Cardiac muscle cell (in vitro differentiated cells and primary cell): ENCODE data around the gene PRDX5. TPM values are rescaled to one million over a fixed set of nuclear protein-coding genes. Genes with fewer than 3 reads are reported as not detected.

Experiments used
- DNase-seq, 2 donors: peaks; one replicate each; pipeline versions ENCODE4 v3.0.0 to v3.0.0-alpha.2; 2010 to 2017; ENCODE audit warnings: low read depth in 1 of 2, low spot score in 1 of 2
- H3K27ac ChIP-seq: fragments of 200-600 bp; sonication (generic); 2 replicates; pipeline ENCODE4 v1.5.1; 2016
- H3K27me3 ChIP-seq: fragments of 200-600 bp; sonication (generic); 2 replicates; pipeline ENCODE4 v1.6.0; 2016; ENCODE audit warnings: control low read depth
- H3K36me3 ChIP-seq: fragments of 200-600 bp; sonication (generic); 2 replicates; pipeline ENCODE4 v1.5.1; 2016; ENCODE audit warnings: control low read depth
- H3K4me1 ChIP-seq: fragments of 200-600 bp; sonication (generic); 2 replicates; pipeline ENCODE4 v1.8.1; 2017; ENCODE audit warnings: low read depth, mild to moderate bottlenecking, mixed run types
- H3K4me3 ChIP-seq: fragments of 200-600 bp; sonication (generic); 2 replicates; pipeline ENCODE4 v1.5.1; 2016; ENCODE audit warnings: mild to moderate bottlenecking
- H3K9me3 ChIP-seq: fragments of 200-600 bp; sonication (generic); 2 replicates; pipeline ENCODE4 v1.5.1; 2017; ENCODE audit warnings: low read depth, mild to moderate bottlenecking, control low read depth
- CTCF ChIP-seq: IDR thresholded peaks from 2 replicates; pipeline ENCODE4 v1.5.1; 2012; ENCODE audit warnings: low read depth, mild to moderate bottlenecking, low read length
- polyA plus RNA-seq: library from polyadenylated mRNA; unstranded; fragments of >200 nt; fragmentation: Nextera tagmentation; extraction: Ambion mirVana; gene quantifications from 2 replicates; pipeline ENCODE4 v1.2.1, GENCODE V29; 2016
- total RNA-seq: library from RNA; depleted of rRNA; stranded (reverse); fragments of >200 nt; gene quantifications from 2 replicates; pipeline ENCODE4 v1.2.3, GENCODE V29; 2016

PRDX5 gene
- 500 and 570 TPM in 2 replicates for total RNA-seq
- 646 and 784 TPM in 2 replicates for polyA plus RNA-seq

DNA sequence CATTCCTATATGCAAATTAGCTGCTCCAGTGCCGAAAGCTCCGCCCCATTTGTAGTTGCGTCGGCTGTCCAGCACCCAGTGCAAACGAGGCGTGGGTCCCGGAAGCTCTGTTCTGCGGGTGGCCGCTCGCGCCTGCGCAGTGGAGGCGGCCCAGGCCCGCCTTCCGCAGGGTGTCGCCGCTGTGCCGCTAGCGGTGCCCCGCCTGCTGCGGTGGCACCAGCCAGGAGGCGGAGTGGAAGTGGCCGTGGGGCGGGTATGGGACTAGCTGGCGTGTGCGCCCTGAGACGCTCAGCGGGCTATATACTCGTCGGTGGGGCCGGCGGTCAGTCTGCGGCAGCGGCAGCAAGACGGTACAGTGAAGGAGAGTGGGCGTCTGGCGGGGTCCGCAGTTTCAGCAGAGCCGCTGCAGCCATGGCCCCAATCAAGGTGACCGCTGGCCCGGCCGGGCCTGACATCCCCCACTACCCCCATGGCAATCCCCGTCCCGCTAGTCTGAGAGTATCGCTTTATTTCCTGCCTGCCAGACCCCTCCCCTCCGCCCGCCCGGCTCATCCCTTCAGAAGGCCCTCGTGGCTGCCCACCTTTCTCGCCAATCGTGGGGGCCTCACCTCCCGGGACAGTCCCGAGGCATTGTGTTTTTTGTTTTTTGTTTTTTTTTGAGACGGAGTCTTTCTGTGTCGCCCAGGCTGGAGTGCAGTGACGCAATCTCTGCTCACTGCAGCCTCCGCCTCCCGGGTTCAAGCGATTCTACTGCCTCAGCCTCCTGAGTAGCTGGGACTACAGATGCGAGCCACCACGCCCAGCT is at the start of gene PRDX5:
Gene PRDX5 (plus strand): TSS at position 161 of the 805 bp plus-strand sequence. CDS start 95 bp downstream, at position 256.
- Histone ChIP-seq H3K27me3 (no peaks in the 10 kb centered on the region), H3K36me3 (peaks cover 9% of the 10 kb centered on the region), H3K4me1 (peaks cover 6% of the 10 kb centered on the region), H3K4me3 (peak within 1 kb of the TSS; percentile 60), H3K27ac (peak within 1 kb of the TSS; percentile 95), H3K9me3 (no peaks in the 10 kb centered on the region)
- peak; percentile 96 to 98 for DNase-seq
- peak; percentile 28 for TF ChIP-seq CTCF

GRCh38 chr11:64268893-64269539 is 48.9 kb upstream of the PRDX5 start:
- no peaks in the 10 kb centered on the region for H3K36me3 ChIP-seq
- peak overlapping the region; percentile 89 for H3K27ac ChIP-seq
- DNase-seq: peak in 1 of 2 donors; percentile 73
- no peak for TF ChIP-seq CTCF
- peak overlapping the region; percentile 54 for H3K4me3 ChIP-seq
- no peaks in the 10 kb centered on the region for H3K27me3 ChIP-seq
- peaks cover 8% of the 10 kb centered on the region for H3K4me1 ChIP-seq
- H3K9me3 ChIP-seq: no peaks in the 10 kb centered on the region

DNA sequence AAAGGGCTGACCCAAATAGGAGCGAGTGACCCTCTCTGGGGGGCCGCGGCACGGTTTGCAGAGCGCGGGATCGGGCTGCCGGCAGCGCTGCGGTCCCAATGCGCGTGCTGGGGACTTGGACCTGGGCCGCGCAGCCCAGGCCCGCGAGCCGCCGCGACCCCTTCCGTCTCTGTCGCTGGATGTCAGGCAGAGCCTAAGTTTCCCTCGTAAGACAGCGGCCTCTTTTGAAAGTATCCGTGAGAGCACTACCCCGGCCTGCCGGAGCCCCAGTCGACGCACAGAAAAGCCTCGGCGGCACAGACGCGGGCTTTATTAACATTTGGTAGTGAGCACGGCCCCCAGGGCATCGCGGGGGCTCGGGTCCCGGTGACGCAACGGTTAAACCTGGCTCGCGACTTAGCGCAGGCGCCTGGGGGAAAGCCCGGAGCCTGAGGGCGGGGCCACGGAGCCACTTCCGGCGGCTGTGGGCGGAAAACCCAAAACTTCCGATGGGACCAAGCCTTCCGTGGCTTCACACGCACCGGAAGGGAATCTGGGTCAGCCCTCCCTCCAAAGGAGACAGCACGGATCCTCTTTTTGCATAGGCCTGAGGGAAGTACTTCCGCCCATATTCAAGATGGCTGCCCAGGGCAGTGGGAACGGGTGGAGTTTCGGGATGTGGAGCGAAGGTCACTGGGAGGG is 48.2 kb upstream of the PRDX5 start:
- peak; percentile 5 for TF ChIP-seq CTCF
- peak; percentile 99 to 100 for DNase-seq
- Histone ChIP-seq H3K27me3 (no peaks in the 10 kb centered on the region), H3K36me3 (no peaks in the 10 kb centered on the region), H3K27ac (peak overlapping the region; percentile 92), H3K4me3 (peak overlapping the region; percentile 56), H3K9me3 (no peaks in the 10 kb centered on the region), H3K4me1 (peaks cover 8% of the 10 kb centered on the region)

GRCh38 chr11:64275031-64275800 is 42.7 kb upstream of the PRDX5 start:
- TF ChIP-seq CTCF: no peak
- no peak overlapping the region for H3K27ac ChIP-seq

GRCh38 chr11:64275841-64276240 is 42.1 kb upstream of the PRDX5 start:
- DNase-seq: no peak
- H3K4me3 ChIP-seq: no peak overlapping the region
- H3K4me1 ChIP-seq: no peaks in the 10 kb centered on the region
- no peaks in the 10 kb centered on the region for H3K9me3 ChIP-seq
- H3K36me3 ChIP-seq: no peaks in the 10 kb centered on the region
- TF ChIP-seq CTCF: no peak
- H3K27ac ChIP-seq: no peak overlapping the region
- no peaks in the 10 kb centered on the region for H3K27me3 ChIP-seq

More at GRCh38 chr11:64275031-64275800, 42.7 kb upstream of the PRDX5 start:
- no peaks in the 10 kb centered on the region for H3K9me3 ChIP-seq
- no peaks in the 10 kb centered on the region for H3K27me3 ChIP-seq
- H3K4me1 ChIP-seq: no peaks in the 10 kb centered on the region
- no peak for DNase-seq
- H3K4me3 ChIP-seq: no peak overlapping the region
- no peaks in the 10 kb centered on the region for H3K36me3 ChIP-seq
